ENCODE measurements around the gene KCNA10.

Gene KCNA10

DNA sequence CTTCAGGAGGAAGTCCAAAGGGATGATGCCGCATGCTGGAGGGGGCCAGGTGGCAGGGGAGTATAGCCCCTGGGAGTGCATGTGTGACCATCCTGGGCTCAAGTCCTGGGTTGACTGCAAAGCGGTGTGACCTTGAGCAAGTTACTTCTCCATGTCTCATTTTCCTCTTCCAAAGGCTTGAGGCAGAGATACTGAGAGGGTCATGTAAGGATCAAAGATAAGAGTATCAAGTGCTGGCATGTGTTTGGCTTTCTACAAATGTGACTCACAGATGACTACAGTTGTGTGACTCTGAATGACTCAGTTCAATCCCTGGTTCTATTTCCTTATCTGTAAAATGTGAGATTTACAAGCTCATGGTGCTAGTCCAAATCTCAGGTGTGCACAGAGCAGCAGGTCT, 41.9 kb downstream of the KCNA10 start:
- no peak overlapping the region for H2BK12ac ChIP-seq (ENCODE audit: low read length)
- H3K4me3 ChIP-seq (ENCODE audit: low read depth, low read length): no peak overlapping the region
- H3K9ac ChIP-seq (ENCODE audit: low read length): no peak overlapping the region
- H3K4me1 ChIP-seq (ENCODE audit: control insufficient read depth in 1 of 2, insufficient read depth in 2 of 2, low read length in 2 of 2): peaks cover 0 to 3% of the 10 kb centered on the region in 2 experiments
- no peaks in the 10 kb centered on the region for H3K79me1 ChIP-seq (ENCODE audit: low read length)
- no peak overlapping the region for H4K91ac ChIP-seq (ENCODE audit: low read depth, low read length)
- H4K8ac ChIP-seq (ENCODE audit: low read depth, low read length): no peak overlapping the region
- no peak overlapping the region for H3K4ac ChIP-seq (ENCODE audit: low read depth, low read length)
- no peak overlapping the region for H2BK120ac ChIP-seq (ENCODE audit: insufficient read depth, low read length, poor library complexity)
- DNase-seq: peak; percentile 54 to 78
- H3K27me3 ChIP-seq (ENCODE audit: insufficient read depth, low read length): no peaks in the 10 kb centered on the region
- no peaks in the 10 kb centered on the region for H3K36me3 ChIP-seq (ENCODE audit: control insufficient read depth in 1 of 2, insufficient read depth in 2 of 2, low read length in 2 of 2)
- no peaks in the 10 kb centered on the region for H3K79me2 ChIP-seq (ENCODE audit: control insufficient read depth, insufficient read depth, low read length, poor library complexity)
- H3K27ac ChIP-seq (ENCODE audit: low read depth, low read length): no peak overlapping the region
- H3K9me3 ChIP-seq (ENCODE audit: insufficient read depth, low read depth, low read length): no peaks in the 10 kb centered on the region
- WGBS (ENCODE audit: extremely low coverage, insufficient coverage, insufficient read length): no CpG with 5 or more reads among the region's 2 CpGs
- no peak overlapping the region for H2BK5ac ChIP-seq (ENCODE audit: low read depth, low read length, poor library complexity)
- H2AK5ac ChIP-seq (ENCODE audit: low read length): no peak overlapping the region
- H3K14ac ChIP-seq (ENCODE audit: low read length): no peak overlapping the region
- no peak overlapping the region for H3K18ac ChIP-seq (ENCODE audit: low read length)
- H3K23ac ChIP-seq (ENCODE audit: low read length): no peak overlapping the region
- no peak overlapping the region for H4K12ac ChIP-seq (ENCODE audit: low read depth, low read length)
- no peak overlapping the region for H2AFZ ChIP-seq (ENCODE audit: insufficient read depth, low read length, poor library complexity)
- no peak overlapping the region for H3K4me2 ChIP-seq (ENCODE audit: low read length)

DNA sequence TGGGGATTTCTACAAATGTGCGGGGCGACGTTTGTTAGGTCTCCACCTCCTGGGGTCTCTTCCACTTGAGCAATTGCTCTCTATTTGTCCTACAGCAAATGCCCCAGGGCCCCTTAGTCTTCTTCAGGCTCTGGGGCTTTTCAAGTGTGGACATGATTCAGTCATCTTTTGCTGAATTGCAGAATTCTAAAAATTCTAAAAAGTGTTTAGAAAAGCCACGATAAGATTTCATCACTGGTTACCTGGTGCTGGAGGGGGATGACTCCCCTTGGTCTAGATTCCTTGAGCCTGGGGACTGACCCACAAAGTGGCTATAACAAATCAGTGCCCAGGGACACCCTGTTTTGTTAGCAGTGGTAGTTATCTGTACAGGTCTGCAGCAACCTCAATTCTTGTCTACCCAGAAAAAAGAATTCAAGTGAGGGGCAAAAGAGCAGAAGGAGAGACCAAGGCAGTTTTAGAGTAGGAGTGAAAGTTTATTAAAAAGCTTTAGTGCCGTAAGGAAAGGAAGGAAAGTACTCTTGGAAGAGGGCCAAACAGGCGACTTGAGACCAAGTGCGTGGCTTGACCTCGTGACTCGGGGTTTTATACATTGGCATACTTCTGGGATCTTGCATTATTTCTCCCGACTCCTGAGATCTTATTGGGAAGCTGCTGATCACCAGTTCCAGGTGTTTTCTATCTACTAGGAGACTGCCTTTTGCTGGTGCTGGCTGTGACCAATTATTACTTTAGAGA, 42.8 kb downstream of the KCNA10 start:
- H3K27me3 ChIP-seq (ENCODE audit: insufficient read depth, low read length): no peaks in the 10 kb centered on the region
- H3K4me3 ChIP-seq (ENCODE audit: low read depth, low read length): no peak overlapping the region
- no peak overlapping the region for H3K27ac ChIP-seq (ENCODE audit: low read depth, low read length)
- no peak overlapping the region for H3K18ac ChIP-seq (ENCODE audit: low read length)
- no peak overlapping the region for H4K12ac ChIP-seq (ENCODE audit: low read depth, low read length)
- H2AFZ ChIP-seq (ENCODE audit: insufficient read depth, low read length, poor library complexity): no peak overlapping the region
- no peak overlapping the region for H4K8ac ChIP-seq (ENCODE audit: low read depth, low read length)
- WGBS (ENCODE audit: extremely low coverage, insufficient coverage, insufficient read length): no CpG with 5 or more reads among the region's 10 CpGs
- no peaks in the 10 kb centered on the region for H3K9me3 ChIP-seq (ENCODE audit: insufficient read depth, low read depth, low read length)
- H2BK5ac ChIP-seq (ENCODE audit: low read depth, low read length, poor library complexity): no peak overlapping the region
- H2BK12ac ChIP-seq (ENCODE audit: low read length): no peak overlapping the region
- no peak overlapping the region for H3K4ac ChIP-seq (ENCODE audit: low read depth, low read length)
- H3K14ac ChIP-seq (ENCODE audit: low read length): no peak overlapping the region
- H3K9ac ChIP-seq (ENCODE audit: low read length): no peak overlapping the region
- no peaks in the 10 kb centered on the region for H3K79me1 ChIP-seq (ENCODE audit: low read length)
- no peak overlapping the region for H2AK5ac ChIP-seq (ENCODE audit: low read length)
- H2BK120ac ChIP-seq (ENCODE audit: insufficient read depth, low read length, poor library complexity): no peak overlapping the region
- H3K23ac ChIP-seq (ENCODE audit: low read length): no peak overlapping the region
- H3K4me1 ChIP-seq (ENCODE audit: control insufficient read depth in 1 of 2, insufficient read depth in 2 of 2, low read length in 2 of 2): peaks cover 0 to 3% of the 10 kb centered on the region in 2 experiments
- H3K4me2 ChIP-seq (ENCODE audit: low read length): no peak overlapping the region
- H3K36me3 ChIP-seq (ENCODE audit: control insufficient read depth in 1 of 2, insufficient read depth in 2 of 2, low read length in 2 of 2): no peaks in the 10 kb centered on the region
- H4K91ac ChIP-seq (ENCODE audit: low read depth, low read length): no peak overlapping the region
- DNase-seq: peak; percentile 10 to 62
- H3K79me2 ChIP-seq (ENCODE audit: control insufficient read depth, insufficient read depth, low read length, poor library complexity): no peaks in the 10 kb centered on the region

- H3K4me2 ChIP-seq (ENCODE audit: low read length): no peak overlapping the region
- no peaks in the 10 kb centered on the region for H3K36me3 ChIP-seq (ENCODE audit: control insufficient read depth in 1 of 2, insufficient read depth in 2 of 2, low read length in 2 of 2)
- H3K9me3 ChIP-seq (ENCODE audit: insufficient read depth, low read depth, low read length): no peaks in the 10 kb centered on the region
- H2BK5ac ChIP-seq (ENCODE audit: low read depth, low read length, poor library complexity): no peak overlapping the region
- H3K4ac ChIP-seq (ENCODE audit: low read depth, low read length): no peak overlapping the region
- no peak overlapping the region for H3K18ac ChIP-seq (ENCODE audit: low read length)
- WGBS (ENCODE audit: extremely low coverage, insufficient coverage, insufficient read length): no CpG with 5 or more reads among the region's 5 CpGs
- no peak overlapping the region for H2BK120ac ChIP-seq (ENCODE audit: insufficient read depth, low read length, poor library complexity)
- peaks cover 0 to 3% of the 10 kb centered on the region in 2 experiments for H3K4me1 ChIP-seq (ENCODE audit: control insufficient read depth in 1 of 2, insufficient read depth in 2 of 2, low read length in 2 of 2)
- no peak overlapping the region for H2AK5ac ChIP-seq (ENCODE audit: low read length)
- peak; percentile 10 to 21 for DNase-seq
- no peak overlapping the region for H4K12ac ChIP-seq (ENCODE audit: low read depth, low read length)
- no peaks in the 10 kb centered on the region for H3K27me3 ChIP-seq (ENCODE audit: insufficient read depth, low read length)
- no peak overlapping the region for H2BK12ac ChIP-seq (ENCODE audit: low read length)
- no peak overlapping the region for H3K27ac ChIP-seq (ENCODE audit: low read depth, low read length)
- no peak overlapping the region for H3K23ac ChIP-seq (ENCODE audit: low read length)
- H3K9ac ChIP-seq (ENCODE audit: low read length): no peak overlapping the region
- no peak overlapping the region for H2AFZ ChIP-seq (ENCODE audit: insufficient read depth, low read length, poor library complexity)
- no peak overlapping the region for H4K91ac ChIP-seq (ENCODE audit: low read depth, low read length)
- H3K79me2 ChIP-seq (ENCODE audit: control insufficient read depth, insufficient read depth, low read length, poor library complexity): no peaks in the 10 kb centered on the region
- no peak overlapping the region for H3K4me3 ChIP-seq (ENCODE audit: low read depth, low read length)
- H3K79me1 ChIP-seq (ENCODE audit: low read length): no peaks in the 10 kb centered on the region
- no peak overlapping the region for H4K8ac ChIP-seq (ENCODE audit: low read depth, low read length)
- H3K14ac ChIP-seq (ENCODE audit: low read length): no peak overlapping the region
These were observed 43.5 kb downstream of the KCNA10 start for GRCh38 chr1:110475362-110476027.

DNA sequence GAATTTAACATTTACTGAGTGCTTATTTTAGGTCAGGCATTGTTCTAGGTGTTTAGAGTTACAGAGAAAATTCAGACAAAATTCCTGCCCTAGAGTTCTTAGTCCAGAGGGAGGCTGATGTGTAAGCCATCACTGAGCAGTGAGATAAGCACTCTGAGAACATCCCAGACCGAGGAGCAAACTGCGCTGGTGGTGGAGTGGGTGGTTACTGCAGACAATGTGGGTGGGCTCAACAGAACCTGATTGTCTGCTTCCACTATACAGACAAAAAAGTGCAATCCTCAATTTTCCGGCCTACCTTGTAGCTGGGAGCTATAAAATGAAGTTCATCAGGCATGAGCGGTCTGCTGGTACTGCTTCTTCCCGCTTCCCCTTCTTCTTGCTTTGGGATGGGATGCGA, 44.5 kb downstream of the KCNA10 start:
- Histone ChIP-seq H2AK5ac (ENCODE audit: low read length) (no peak overlapping the region), H3K27ac (ENCODE audit: low read depth, low read length) (no peak overlapping the region), H3K14ac (ENCODE audit: low read length) (no peak overlapping the region), H3K4ac (ENCODE audit: low read depth, low read length) (no peak overlapping the region), H3K27me3 (ENCODE audit: insufficient read depth, low read length) (no peaks in the 10 kb centered on the region), H3K36me3 (ENCODE audit: control insufficient read depth in 1 of 2, insufficient read depth in 2 of 2, low read length in 2 of 2) (no peaks in the 10 kb centered on the region), H3K4me1 (ENCODE audit: control insufficient read depth in 1 of 2, insufficient read depth in 2 of 2, low read length in 2 of 2) (peaks cover 0 to 3% of the 10 kb centered on the region in 2 experiments), H3K79me1 (ENCODE audit: low read length) (no peaks in the 10 kb centered on the region), H3K4me2 (ENCODE audit: low read length) (no peak overlapping the region), H2BK120ac (ENCODE audit: insufficient read depth, low read length, poor library complexity) (no peak overlapping the region), H3K18ac (ENCODE audit: low read length) (no peak overlapping the region), H3K9me3 (ENCODE audit: insufficient read depth, low read depth, low read length) (no peaks in the 10 kb centered on the region), H3K9ac (ENCODE audit: low read length) (no peak overlapping the region), H4K91ac (ENCODE audit: low read depth, low read length) (no peak overlapping the region), H3K79me2 (ENCODE audit: control insufficient read depth, insufficient read depth, low read length, poor library complexity) (no peaks in the 10 kb centered on the region), H3K23ac (ENCODE audit: low read length) (no peak overlapping the region), H3K4me3 (ENCODE audit: low read depth, low read length) (no peak overlapping the region), H2AFZ (ENCODE audit: insufficient read depth, low read length, poor library complexity) (no peak overlapping the region), H2BK12ac (ENCODE audit: low read length) (no peak overlapping the region), H4K12ac (ENCODE audit: low read depth, low read length) (no peak overlapping the region), H4K8ac (ENCODE audit: low read depth, low read length) (no peak overlapping the region), H2BK5ac (ENCODE audit: low read depth, low read length, poor library complexity) (no peak overlapping the region)
- no CpG with 5 or more reads among the region's 6 CpGs for WGBS (ENCODE audit: extremely low coverage, insufficient coverage, insufficient read length)
- DNase-seq: no peak

Measured in trophoblast cell (in vitro differentiated cells and primary cell).